HUES6 (cell line): Measurements from ENCODE around the gene ZNF205.
"Not testable (repeated sequence)": the region's sequence is repeated elsewhere in the genome, so short reads cannot be mapped to it uniquely, and the experiment has no call there.

ENCODE experiments used
- H3K27ac ChIP-seq: 2 replicates; pipeline ENCODE4 v1.7.0; 2013; ENCODE audit warnings: low read depth, mild to moderate bottlenecking, low read length, inconsistent platforms
- H3K27me3 ChIP-seq: 2 replicates; pipeline ENCODE4 v1.6.1; 2013; ENCODE audit warnings: low read length; ENCODE audit not compliant: control insufficient read depth, insufficient read depth
- H3K36me3 ChIP-seq: 2 replicates; pipeline ENCODE4 v1.6.1; 2013; ENCODE audit warnings: low read length; ENCODE audit not compliant: control insufficient read depth, insufficient read depth
- H3K4me1 ChIP-seq: 2 replicates; pipeline ENCODE4 v1.6.1; 2013; ENCODE audit warnings: low read length; ENCODE audit not compliant: control insufficient read depth, insufficient read depth
- H3K4me3 ChIP-seq: 2 replicates; pipeline ENCODE4 v1.5.1; 2013; ENCODE audit warnings: low read depth, low read length
- H3K9ac ChIP-seq: one replicate; pipeline ENCODE4 v1.6.1; 2013; ENCODE audit warnings: mild to moderate bottlenecking, low read length
- H3K9me3 ChIP-seq: 2 replicates; pipeline ENCODE4 v1.6.1; 2013; ENCODE audit warnings: low read depth, low read length; ENCODE audit not compliant: control insufficient read depth, insufficient read depth

ZNF205 gene

GRCh38 chr16:3112058-3112880 lies at the start of gene ZNF205:
Gene ZNF205, plus strand, starts transcription at chr16:3112586. Its CDS starts 845 bp downstream, at chr16:3113431.
- H3K4me1 ChIP-seq, result peaks cover 10% of the 10 kb centered on the region; the same call in 1 of the 2 replicates
- H3K4me3 ChIP-seq, result peak within 1 kb of the TSS; percentile 94
- peaks cover 26% of the 10 kb centered on the region for H3K36me3 ChIP-seq
- H3K27me3 ChIP-seq, result no peaks in the 10 kb centered on the region; the same call in 1 of the 2 replicates
- peak within 1 kb of the TSS; percentile 69 for H3K9ac ChIP-seq
- no peaks in the 10 kb centered on the region for H3K9me3 ChIP-seq
- no peak within 1 kb of the TSS for H3K27ac ChIP-seq

- Histone ChIP-seq H3K4me3 (no peak overlapping the region), H3K9me3 (no peaks in the 10 kb centered on the region), H3K27ac (peak overlapping the region; percentile 4; the same call in 1 of the 2 replicates), H3K4me1 (peaks cover 30% of the 10 kb centered on the region), H3K9ac (peak overlapping the region; percentile 58), H3K36me3 (no peaks in the 10 kb centered on the region), H3K27me3 (no peaks in the 10 kb centered on the region)
These were observed 48.6 kb upstream of the ZNF205 start for GRCh38 chr16:3063625-3064386.

DNA sequence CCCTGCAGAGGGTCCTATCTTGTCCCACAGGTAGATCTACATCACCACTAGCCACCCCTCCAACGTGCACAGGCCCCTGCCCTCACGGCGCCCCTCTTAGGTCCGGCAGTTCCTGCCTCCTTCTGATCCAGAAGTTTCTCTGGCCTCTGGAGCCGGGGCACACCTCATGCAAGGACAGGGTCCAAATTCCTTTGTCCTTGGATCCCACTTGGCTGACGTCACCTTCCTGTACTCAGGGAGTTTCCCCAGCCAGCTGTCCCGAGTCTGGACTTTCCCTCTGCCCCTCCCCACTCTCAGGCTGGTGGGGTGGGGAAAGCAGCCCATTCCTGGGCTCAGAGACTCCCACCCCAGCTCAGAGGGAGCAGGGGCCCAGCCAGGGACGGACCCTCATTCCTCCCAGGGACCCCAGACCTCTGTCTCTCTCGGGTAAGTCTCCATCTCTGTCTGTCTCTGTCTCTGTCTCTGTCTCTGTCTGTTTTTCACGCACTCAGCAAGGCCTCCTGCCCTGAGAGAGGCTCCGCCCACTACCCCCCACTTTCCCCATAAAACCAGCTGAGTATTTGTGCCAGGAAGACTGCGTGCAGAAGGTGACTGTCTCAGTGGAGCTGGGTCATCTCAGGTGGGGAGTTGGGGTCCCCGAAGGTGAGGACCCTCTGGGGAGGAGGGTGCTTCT lies 47.2 kb upstream of the ZNF205 start, which contains the start of gene IL32:
Gene IL32, plus strand, starts transcription at position 572 of the 673 bp plus-strand sequence. CDS start 172 bp downstream, outside the sequence.
- H3K27me3 ChIP-seq, result no peaks in the 10 kb centered on the region
- H3K4me1 ChIP-seq, result peaks cover 24% of the 10 kb centered on the region
- H3K4me3 ChIP-seq, result peak within 1 kb of the TSS; percentile 8; the same call in 1 of the 2 replicates
- H3K27ac ChIP-seq, result peak within 1 kb of the TSS; percentile 46; the same call in 1 of the 2 replicates
- H3K9ac ChIP-seq, result peak within 1 kb of the TSS; percentile 56
- H3K36me3 ChIP-seq, result no peaks in the 10 kb centered on the region
- H3K9me3 ChIP-seq, result no peaks in the 10 kb centered on the region

GRCh38 chr16:3065742-3066439 lies 46.5 kb upstream of the ZNF205 start:
- no peaks in the 10 kb centered on the region for H3K36me3 ChIP-seq
- no peaks in the 10 kb centered on the region for H3K27me3 ChIP-seq
- H3K9me3 ChIP-seq, result no peaks in the 10 kb centered on the region
- H3K9ac ChIP-seq, result peak overlapping the region; percentile 56
- no peak overlapping the region; the same call in 1 of the 2 replicates for H3K27ac ChIP-seq
- H3K4me3 ChIP-seq, result peak overlapping the region; percentile 6; the same call in 1 of the 2 replicates
- H3K4me1 ChIP-seq, result peaks cover 31% of the 10 kb centered on the region

GRCh38 chr16:3066440-3066748 lies 46.0 kb upstream of the ZNF205 start:
- H3K27ac ChIP-seq, result no peak overlapping the region

DNA sequence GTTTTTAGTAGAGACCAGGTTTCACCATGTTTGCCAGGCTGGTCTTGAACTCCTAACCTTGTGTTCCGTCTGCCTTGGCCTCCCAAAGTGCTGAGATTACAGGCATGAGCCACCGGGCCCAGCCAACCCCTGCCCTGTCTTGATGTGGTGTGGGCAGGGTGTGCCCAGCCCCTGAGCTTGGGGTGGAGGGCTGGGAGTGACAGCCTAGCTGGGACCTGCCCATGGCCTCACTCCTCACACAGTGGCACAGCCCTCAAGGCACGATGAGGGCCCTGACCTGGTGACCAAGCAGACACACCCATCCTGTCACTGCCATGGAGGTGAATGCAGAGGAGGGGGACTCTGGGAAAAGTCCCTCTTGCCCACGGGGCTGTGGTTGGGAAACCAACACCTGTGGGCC lies 43.9 kb upstream of the ZNF205 start:
- Histone ChIP-seq H3K36me3 (no peaks in the 10 kb centered on the region), H3K9me3 (no peaks in the 10 kb centered on the region), H3K9ac (no peak overlapping the region), H3K27me3 (no peaks in the 10 kb centered on the region), H3K27ac (no peak overlapping the region), H3K4me3 (no peak overlapping the region), H3K4me1 (peaks cover 34% of the 10 kb centered on the region)

More at GRCh38 chr16:3066440-3066748, 46.0 kb upstream of the ZNF205 start:
- H3K4me1 ChIP-seq, result peaks cover 31% of the 10 kb centered on the region
- H3K4me3 ChIP-seq, result peak overlapping the region; percentile 6; the same call in 1 of the 2 replicates
- peak overlapping the region; percentile 23 for H3K9ac ChIP-seq
- no peaks in the 10 kb centered on the region for H3K9me3 ChIP-seq
- H3K27me3 ChIP-seq, result no peaks in the 10 kb centered on the region
- H3K36me3 ChIP-seq, result no peaks in the 10 kb centered on the region

DNA sequence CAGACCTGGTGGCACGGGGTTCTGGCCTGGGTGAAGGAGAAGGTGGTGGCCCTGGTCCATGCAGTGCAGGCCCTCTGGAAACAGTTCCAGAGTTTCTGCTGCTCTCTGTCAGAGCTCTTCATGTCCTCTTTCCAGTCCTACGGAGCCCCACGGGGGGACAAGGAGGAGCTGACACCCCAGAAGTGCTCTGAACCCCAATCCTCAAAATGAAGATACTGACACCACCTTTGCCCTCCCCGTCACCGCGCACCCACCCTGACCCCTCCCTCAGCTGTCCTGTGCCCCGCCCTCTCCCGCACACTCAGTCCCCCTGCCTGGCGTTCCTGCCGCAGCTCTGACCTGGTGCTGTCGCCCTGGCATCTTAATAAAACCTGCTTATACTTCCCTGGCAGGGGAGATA lies 43.2 kb upstream of the ZNF205 start:
- H3K9me3 ChIP-seq, H3K27ac ChIP-seq, H3K27me3 ChIP-seq, H3K36me3 ChIP-seq, H3K4me3 ChIP-seq, H3K9ac ChIP-seq: not testable (repeated sequence)
- H3K4me1 ChIP-seq, result peaks cover 30% of the 10 kb centered on the region

- H3K9ac ChIP-seq, result no peak overlapping the region
- H3K4me1 ChIP-seq, result peaks cover 16% of the 10 kb centered on the region; the same call in 1 of the 2 replicates
- no peak overlapping the region for H3K27ac ChIP-seq
- no peak overlapping the region for H3K4me3 ChIP-seq
- no peaks in the 10 kb centered on the region for H3K36me3 ChIP-seq
- H3K27me3 ChIP-seq, result peaks cover 5% of the 10 kb centered on the region; the same call in 1 of the 2 replicates
- no peaks in the 10 kb centered on the region for H3K9me3 ChIP-seq
These were observed 41.7 kb upstream of the ZNF205 start for GRCh38 chr16:3070608-3071111.

GRCh38 chr16:3071655-3072054 lies 40.7 kb upstream of the ZNF205 start:
- Histone ChIP-seq H3K27ac (no peak overlapping the region), H3K36me3 (no peaks in the 10 kb centered on the region), H3K27me3 (peaks cover 5% of the 10 kb centered on the region; the same call in 1 of the 2 replicates), H3K9me3 (no peaks in the 10 kb centered on the region), H3K9ac (no peak overlapping the region), H3K4me1 (peaks cover 10% of the 10 kb centered on the region; the same call in 1 of the 2 replicates), H3K4me3 (no peak overlapping the region)

DNA sequence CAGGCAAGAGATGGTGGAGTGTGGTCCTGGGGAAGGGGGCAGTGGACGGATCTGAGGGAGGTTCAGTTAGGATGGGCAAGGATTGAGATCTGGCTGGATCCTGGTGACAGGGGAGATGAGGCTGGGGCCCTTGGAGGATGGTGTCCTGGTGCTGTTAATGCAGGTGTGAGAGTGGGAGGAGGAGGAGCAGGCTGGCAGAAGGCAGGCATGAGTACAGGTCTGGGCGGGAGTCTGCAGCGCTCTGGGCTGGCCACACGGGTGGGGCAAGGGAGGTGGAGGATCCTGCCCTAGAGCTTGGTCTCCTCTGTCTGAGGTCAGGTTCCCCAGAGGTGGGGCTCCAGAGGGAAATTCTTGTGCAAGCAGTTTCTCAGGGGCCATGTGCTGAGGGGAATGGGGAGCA lies 40.2 kb upstream of the ZNF205 start:
- not testable (repeated sequence) for H3K9me3 ChIP-seq, H3K9ac ChIP-seq, H3K4me3 ChIP-seq, H3K27ac ChIP-seq, H3K27me3 ChIP-seq, H3K36me3 ChIP-seq
- peaks cover 10% of the 10 kb centered on the region; the same call in 1 of the 2 replicates for H3K4me1 ChIP-seq
